NOMO-1 (cell line): ENCODE results near the gene ZNF385B.
A peak's percentile ranks its signal among the peaks of the same experiment; 100 is the strongest.

Source experiments
- DNase-seq, 2 experiments: peaks; one replicate each; lab custom pipeline; 2025; ENCODE audit not compliant: unreplicated experiment in 2 of 2; lab: John Stamatoyannopoulos, UW

The ZNF385B gene

GRCh38 chr2:179422037-179422643, 439.3 kb downstream of the ZNF385B start:
- DNase-seq, result peak; percentile 52 to 57

GRCh38 chr2:179417436-179417949, 443.9 kb downstream of the ZNF385B start:
- DNase-seq, result no peak

- DNase-seq, result no peak
These were observed 449.3 kb downstream of the ZNF385B start for GRCh38 chr2:179412112-179412511.

- DNase-seq, result peak; percentile 44 to 74
These were observed 450.7 kb downstream of the ZNF385B start for GRCh38 chr2:179410552-179411356.

- no peak for DNase-seq
These were observed 457.8 kb downstream of the ZNF385B start for GRCh38 chr2:179403624-179404023.

GRCh38 chr2:179393481-179393880, 467.9 kb downstream of the ZNF385B start:
- DNase-seq, result no peak
